Hematopoietic multipotent progenitor cell (in vitro differentiated cells): ENCODE results near the gene OSER1. TPM values are rescaled to one million over a fixed set of nuclear protein-coding genes. Genes with fewer than 3 reads are reported as not detected.
"Not testable (repeated sequence)": the region's sequence is repeated elsewhere in the genome, so short reads cannot be mapped to it uniquely, and the experiment has no call there.

Source experiments
- DNase-seq, 3 donors: peaks; one replicate each; pipeline ENCODE4 v3.0.0-alpha.2; 2011 to 2015; ENCODE audit warnings: low read depth in 2 of 3, low spot score in 2 of 3
- total RNA-seq: library from RNA; depleted of rRNA; stranded (reverse); fragments of >200 nt; gene quantifications from one replicate; pipeline ENCODE4 v1.2.3, GENCODE V29; 2012

Gene OSER1
- total RNA-seq, 1 donor: 26.9 TPM

DNA sequence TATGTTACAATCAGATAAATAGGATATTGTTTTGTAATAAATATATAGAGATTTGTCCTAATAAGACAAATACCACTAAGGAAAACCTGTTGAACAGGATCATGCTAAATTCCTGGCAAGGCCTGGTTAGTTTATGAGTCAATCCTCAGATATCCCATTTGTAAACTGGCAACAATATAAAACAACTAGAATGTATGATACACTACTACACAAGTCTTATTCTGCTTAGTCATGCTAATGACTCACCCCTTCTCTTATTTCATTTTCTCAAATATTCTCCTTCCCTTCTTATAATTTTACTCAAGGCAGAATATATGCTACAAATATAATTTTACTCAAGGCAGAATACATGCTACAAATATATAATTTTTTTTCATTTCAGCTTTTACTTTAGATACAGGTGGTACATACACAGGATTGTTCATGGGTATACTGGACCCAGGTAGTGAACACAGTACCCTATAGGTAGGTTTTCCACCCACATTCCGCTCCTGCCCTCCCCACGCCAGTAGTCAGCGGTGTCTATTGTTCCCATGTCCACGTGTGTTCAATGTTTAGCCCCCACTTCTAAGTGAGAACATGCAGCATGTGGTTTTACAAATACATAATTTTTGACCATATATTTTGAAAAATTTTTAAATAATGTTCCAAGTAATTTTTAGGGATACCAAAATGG lies 6.3 kb downstream of the OSER1 start:
- DNase-seq: peak in 2 of 3 donors; percentile 36 to 51

- no peak for DNase-seq
Measured at GRCh38 chr20:44203161-44203560, 7.4 kb downstream of the OSER1 start.

- DNase-seq: no peak
Measured at GRCh38 chr20:44200983-44201382, 9.6 kb downstream of the OSER1 start.

GRCh38 chr20:44200371-44200770 lies 10.2 kb downstream of the OSER1 start:
- no peak for DNase-seq

DNA sequence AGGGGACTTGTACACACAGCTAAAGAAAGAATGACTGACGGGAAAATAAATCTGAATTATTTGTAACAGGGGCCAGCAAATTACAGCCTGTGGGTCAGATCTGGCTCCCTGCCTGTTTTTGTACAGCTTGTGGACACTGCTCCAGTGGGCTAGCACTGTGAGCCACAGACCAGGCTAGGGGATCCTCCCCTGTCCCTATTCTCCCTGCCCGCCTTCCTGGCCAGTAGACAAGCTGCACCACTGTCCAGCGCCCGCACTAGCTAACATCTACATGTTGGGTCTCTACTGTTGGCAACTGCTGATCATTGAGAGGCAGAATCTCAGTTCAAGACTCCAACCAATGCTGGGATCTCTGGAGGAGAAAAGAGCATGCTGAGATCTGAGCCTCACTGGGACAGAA lies 10.7 kb downstream of the OSER1 start:
- DNase-seq: no peak

- DNase-seq: no peak
Measured at GRCh38 chr20:44198872-44199271, 11.7 kb downstream of the OSER1 start.

- peak in 1 of 3 donors; percentile 56 for DNase-seq
Measured at GRCh38 chr20:44196271-44196670, 14.3 kb downstream of the OSER1 start.

- no peak for DNase-seq
Measured at GRCh38 chr20:44195605-44196004, 15.0 kb downstream of the OSER1 start.

DNA sequence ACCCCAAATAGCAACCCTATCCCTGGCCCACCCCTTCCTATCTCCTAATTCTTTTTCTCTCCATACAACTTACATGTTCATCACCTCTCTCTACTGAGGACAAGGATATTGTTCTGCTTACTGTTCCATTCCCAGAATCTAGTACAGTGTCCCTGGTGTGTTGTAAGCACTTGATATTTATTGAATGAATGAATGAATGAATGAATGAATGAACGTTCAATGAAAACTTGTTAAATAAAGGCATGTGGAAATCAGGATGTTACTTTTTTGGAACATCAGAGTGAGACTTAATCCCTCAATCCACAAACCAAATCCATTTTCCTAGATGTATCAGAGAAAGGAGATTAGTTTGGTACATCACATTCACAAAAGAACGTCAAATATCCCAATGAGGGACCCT lies 16.8 kb downstream of the OSER1 start:
- no peak for DNase-seq

DNA sequence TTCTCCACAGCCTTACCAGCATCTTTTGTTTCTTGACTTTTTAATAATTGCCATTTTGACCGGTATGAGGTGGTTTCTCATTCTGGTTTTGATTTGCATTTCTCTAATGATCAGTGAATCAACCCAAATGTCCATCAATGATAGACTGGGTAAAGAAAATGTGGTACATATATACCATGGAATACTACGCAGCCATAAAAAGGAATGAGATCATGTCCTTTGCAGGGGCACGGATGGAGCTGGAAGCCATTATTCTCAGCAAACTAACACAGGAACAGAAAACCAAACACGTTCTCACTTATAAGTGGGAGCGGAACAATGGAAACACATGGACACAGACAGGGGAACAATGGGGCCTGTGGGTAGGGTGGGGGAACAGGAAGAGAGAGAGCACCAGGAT lies 18.9 kb downstream of the OSER1 start:
- DNase-seq: not testable (repeated sequence)

DNA sequence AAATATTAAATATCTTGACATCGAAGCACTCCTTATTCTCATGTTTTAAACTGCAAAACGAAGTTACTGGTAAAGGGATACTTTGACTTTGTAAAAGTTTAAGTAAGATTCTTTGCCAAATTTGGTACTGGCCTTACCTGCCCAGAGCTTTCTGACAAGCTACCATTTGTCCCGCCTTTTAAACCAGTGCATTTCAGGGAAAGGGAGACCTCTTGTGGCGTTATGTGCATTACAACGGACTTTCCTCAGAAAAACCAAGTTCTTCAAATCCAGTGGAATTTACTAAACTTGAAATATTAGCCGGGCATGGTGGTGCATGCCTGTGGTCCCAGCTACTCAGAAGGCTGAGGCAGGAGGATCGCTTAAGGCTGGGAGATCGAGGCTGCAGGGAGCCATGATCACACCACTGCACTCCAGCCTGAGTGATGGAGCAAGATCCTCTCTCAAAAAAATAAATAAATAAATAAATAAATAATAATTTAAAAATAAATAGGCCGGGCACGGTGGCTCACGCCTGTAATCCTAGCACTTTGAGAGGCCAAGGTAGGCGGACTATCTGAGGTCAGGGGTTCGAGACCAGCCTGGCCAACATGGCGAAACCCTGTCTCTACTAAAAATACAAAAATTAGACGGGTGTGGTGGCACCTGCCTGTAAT lies 20.2 kb downstream of the OSER1 start:
- DNase-seq: peak; percentile 26 to 72 (median 50)

GRCh38 chr20:44188752-44189151 lies 21.8 kb downstream of the OSER1 start:
- DNase-seq: no peak

DNA sequence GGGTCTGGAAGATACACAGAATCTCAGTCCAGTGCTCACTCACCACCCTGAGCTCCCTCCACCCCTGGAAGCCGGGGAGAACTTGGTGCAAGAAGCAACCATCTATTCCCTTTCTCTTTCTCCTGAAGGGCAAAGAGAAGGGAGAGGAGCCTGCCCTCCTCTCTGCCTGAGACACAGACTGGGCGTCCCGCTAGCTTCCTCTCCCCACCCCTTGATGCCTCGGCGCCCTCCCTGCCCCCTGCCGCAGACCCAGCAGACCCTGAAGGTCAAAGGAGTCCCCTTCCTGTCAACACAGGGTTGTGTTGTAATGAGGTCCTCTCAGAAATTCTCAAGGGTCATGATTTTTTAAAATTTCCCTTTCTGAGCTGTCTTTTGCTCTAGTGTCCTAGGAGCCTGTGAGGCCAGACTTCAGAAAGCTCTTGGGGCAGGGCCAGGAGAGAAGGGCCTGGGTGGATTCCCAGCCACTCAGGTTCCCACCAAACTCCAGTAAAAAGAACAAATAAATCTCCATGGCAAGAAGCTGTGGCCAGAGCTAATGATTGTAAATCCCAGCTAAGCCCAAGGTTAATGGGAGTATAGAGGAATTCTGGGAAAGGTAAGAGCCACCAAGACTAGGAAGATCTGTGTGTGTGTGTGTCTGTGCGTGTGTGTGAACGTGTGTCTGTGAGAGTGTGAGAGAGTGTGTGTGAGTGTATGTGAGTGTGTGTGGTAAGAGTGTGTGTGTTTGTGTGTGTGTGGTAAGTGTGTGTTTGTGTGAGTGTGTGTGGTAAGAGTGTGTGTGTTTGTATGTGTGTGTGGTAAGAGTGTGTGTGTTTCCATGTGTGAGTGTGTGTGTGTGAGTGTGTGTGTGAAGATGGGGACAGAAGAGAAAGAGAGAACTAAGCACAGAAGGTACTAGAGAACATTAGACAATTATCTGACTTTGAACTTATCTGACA lies 22.5 kb downstream of the OSER1 start:
- no peak for DNase-seq

- no peak for DNase-seq
Measured at GRCh38 chr20:44187054-44187771, 23.4 kb downstream of the OSER1 start, which contains the start of gene JPH2. Gene JPH2, minus strand, starts transcription at chr20:44187188. Its CDS starts 483 bp downstream, at chr20:44186705.

DNA sequence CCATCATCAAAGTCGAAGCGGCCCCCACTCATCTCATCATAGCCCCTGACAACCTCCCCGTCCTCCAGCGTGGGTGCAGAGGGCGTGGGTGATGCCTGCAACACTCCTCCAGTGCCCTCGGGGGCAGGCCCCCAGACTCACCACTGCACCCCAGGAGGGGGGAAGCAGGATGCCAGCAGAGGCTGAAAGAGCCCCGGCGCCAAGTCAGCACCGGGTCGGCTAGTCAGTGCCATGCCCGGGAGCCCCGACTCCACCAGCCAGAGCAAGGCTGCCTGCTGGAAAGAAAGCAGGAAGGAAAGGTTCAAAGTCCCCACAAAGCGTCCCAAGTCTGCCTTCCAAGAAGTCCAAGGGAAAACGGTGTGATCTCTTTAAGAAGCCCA lies 23.9 kb downstream of the OSER1 start:
- DNase-seq: no peak

DNA sequence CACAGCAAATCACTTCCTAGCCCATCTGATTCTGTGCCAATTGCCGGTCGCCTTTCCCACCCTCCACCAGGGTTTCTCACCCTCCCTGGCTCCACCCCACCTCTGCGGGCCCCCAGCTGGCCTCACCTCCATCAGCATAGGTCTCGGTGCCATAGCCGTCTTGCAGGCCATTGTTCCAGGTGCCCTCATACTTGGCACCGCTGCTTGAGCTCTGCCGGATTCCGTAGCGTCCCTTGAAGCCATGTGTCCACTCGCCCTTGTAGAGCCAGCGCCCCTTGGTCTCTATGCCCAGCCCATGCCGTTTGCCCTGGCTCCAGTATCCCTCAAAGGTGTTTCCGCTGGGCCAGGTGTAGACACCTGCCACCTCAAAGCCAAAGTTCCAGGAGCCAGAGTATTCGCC lies 24.4 kb downstream of the OSER1 start:
- no peak for DNase-seq

DNA sequence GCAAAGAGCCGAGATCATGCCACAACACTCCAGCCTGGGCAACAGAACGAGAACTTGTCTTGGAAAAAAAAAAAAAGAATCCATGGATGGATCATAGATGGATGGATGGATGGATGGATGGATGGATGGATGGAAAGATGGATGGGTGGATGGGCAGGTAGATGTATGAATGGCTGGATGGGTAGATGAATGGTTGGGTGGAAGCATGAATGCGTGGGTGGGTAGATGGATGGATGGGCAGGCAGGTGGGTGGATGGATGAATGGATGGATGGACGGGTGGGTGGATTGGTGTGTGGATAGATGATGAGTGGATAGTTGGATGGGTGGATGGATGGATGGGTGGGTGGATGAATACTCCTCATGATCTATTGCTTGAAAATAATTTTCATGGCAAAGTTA lies 25.0 kb downstream of the OSER1 start:
- no peak for DNase-seq

- no peak for DNase-seq
Measured at GRCh38 chr20:44183282-44183681, 27.3 kb downstream of the OSER1 start.

DNA sequence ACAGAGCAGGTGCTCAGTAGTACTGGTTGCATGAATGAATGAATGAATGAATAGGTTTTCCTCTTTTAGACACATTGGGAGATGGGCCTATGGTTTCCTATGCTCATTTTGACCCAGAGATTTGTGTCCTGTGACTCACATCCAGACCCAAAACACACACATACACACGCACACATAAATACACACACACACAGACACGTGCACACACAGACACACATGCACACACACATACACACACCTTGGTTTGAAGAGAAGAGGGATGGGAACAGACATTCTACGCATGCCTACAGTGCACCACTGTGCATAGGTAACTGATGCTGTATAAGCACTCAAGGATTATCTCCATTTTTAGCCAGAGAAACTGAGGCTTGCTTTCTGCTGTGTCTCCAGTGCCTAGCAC lies 27.7 kb downstream of the OSER1 start:
- no peak for DNase-seq

DNA sequence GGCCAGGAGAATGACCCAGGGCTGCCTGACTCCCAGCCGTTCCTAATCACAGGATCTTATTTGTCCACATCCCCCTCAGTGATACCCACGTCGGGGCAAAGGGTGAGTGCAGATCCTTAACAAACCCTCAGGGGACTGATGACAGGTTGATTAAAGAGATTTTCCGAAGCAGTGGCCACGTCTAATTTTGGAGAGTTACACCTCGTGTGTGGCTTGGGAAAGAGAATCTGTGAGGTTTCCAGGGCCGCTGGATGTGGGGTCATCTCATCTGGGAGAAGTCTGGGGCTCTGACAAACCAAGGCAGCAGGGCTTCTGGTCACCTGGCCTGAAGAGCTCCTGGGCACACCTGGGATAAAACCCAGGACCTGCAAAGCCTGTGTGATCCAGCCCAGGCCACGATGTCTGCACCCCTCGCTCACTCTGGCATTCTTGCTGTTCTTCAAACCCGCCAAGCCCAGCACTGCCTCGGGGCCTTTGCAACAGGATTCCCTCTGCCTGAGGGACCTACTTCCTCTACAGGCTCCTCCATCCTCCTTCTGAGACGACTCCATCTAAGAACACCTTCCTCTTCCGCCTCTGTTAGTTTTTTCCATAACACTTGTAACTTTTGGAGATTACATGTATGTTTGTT lies 28.3 kb downstream of the OSER1 start:
- DNase-seq: no peak
